Measurements from ENCODE around the gene AGPAT4.

AGPAT4 gene

GRCh38 chr6:161254464-161255253, 19.2 kb downstream of the AGPAT4 start:
- DNase-seq = no peak

GRCh38 chr6:161254126-161254463, 19.8 kb downstream of the AGPAT4 start:
- DNase-seq = no peak

GRCh38 chr6:161251345-161251744, 22.5 kb downstream of the AGPAT4 start:
- no peak for DNase-seq

GRCh38 chr6:161249327-161249726, 24.5 kb downstream of the AGPAT4 start:
- DNase-seq = no peak

- no peak for DNase-seq
Observed at GRCh38 chr6:161246725-161247124, 27.1 kb downstream of the AGPAT4 start.

GRCh38 chr6:161245363-161245762, 28.5 kb downstream of the AGPAT4 start:
- no peak for DNase-seq

- DNase-seq = no peak
Observed at GRCh38 chr6:161244725-161245124, 29.1 kb downstream of the AGPAT4 start.

GRCh38 chr6:161242779-161243693, 30.8 kb downstream of the AGPAT4 start:
- no peak for DNase-seq

- DNase-seq = no peak
Observed at GRCh38 chr6:161242113-161242512, 31.7 kb downstream of the AGPAT4 start.

- no peak for DNase-seq
Observed at GRCh38 chr6:161239001-161239400, 34.9 kb downstream of the AGPAT4 start.

GRCh38 chr6:161238500-161238899, 35.4 kb downstream of the AGPAT4 start:
- DNase-seq = no peak

- DNase-seq = no peak
Observed at GRCh38 chr6:161238081-161238480, 35.8 kb downstream of the AGPAT4 start.

- no peak for DNase-seq
Observed at GRCh38 chr6:161237176-161237575, 36.7 kb downstream of the AGPAT4 start.

GRCh38 chr6:161235776-161236633, 37.9 kb downstream of the AGPAT4 start:
- DNase-seq = no peak

GRCh38 chr6:161233986-161234661, 39.7 kb downstream of the AGPAT4 start:
- DNase-seq = no peak

GRCh38 chr6:161232467-161232866, 41.4 kb downstream of the AGPAT4 start:
- DNase-seq = no peak

- no peak for DNase-seq
Observed at GRCh38 chr6:161232010-161232409, 41.9 kb downstream of the AGPAT4 start.

GRCh38 chr6:161230339-161230738, 43.5 kb downstream of the AGPAT4 start:
- no peak for DNase-seq

GRCh38 chr6:161228921-161229591, 44.8 kb downstream of the AGPAT4 start:
- DNase-seq = no peak

- no peak for DNase-seq
Observed at GRCh38 chr6:161228096-161228495, 45.8 kb downstream of the AGPAT4 start.

- no peak for DNase-seq
Observed at GRCh38 chr6:161227004-161227960, 46.6 kb downstream of the AGPAT4 start.
